NOMO-1 (cell line): ENCODE data around the gene RPL23.
A peak's percentile ranks its signal among the peaks of the same experiment; 100 is the strongest.

ENCODE experiments used
- DNase-seq, 2 experiments: peaks; one replicate each; lab custom pipeline; 2025; ENCODE audit not compliant: unreplicated experiment in 2 of 2; lab: John Stamatoyannopoulos, UW

The RPL23 gene

DNA sequence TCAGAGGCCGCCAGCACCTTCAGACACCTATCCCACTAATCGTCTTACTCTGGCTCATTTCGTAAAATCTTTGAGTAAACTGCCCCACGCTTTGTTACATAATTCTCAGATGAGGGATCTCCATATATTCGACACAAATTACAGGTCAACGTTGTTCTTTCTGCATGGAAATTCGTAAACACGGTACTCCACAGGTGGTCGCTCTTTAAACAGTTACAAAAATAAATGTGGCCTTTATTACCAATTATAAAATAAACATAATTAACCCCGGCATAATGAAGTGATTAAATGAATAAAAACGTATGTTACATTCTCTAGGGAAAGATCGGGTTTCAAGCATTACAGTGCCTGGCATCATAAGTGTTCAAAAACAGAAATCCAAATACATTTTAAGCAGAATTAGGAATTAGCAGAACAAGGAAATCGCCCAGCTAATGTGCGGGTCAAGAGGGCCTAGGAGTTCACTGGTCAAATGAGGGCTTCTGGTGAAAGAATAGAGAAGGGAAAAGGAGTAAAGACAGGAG is 53.2 kb downstream of the RPL23 start:
- DNase-seq, result no peak

DNA sequence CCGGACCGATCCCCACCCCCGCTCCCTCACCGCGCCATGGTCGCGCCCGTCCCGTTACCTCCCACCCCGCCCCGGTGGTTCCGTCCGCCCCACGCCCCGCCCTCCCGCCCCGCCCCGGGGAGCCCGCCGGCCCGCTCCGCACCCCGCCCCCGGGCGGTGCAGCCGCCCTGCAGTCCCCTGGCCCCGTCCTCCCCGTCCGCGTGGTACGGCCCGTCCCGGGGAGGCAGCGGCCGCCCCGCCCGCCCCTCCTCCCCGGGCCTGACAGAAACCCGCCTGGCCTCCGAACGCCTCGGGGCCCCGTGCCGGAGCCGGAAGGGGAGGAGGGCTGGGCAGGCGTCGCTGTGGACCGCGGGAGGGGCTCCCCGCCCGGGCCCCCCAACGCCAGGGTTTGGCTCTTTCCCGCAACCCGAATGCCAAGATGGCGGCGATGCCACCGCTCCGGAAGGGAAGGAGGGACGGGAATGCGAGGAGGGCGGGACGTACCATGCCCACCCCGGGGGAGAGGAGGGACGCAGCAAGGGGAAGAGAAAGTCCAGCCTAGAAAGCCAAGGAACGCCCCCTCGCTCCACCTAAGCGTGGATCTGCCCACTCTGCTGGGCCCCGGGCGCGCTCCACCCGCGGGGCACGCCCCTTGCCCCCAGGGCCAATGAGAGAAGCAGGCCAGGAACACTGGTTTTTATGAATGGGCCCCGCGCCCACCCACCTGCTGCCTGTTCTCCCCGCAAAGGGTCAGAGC is 53.9 kb downstream of the RPL23 start, which contains the start of gene PIP4K2B:
PIP4K2B (minus strand) TSS at position 56 of the 736 bp plus-strand sequence. CDS start 132 bp downstream, outside the sequence.
- peak; percentile 95 to 97 for DNase-seq

DNA sequence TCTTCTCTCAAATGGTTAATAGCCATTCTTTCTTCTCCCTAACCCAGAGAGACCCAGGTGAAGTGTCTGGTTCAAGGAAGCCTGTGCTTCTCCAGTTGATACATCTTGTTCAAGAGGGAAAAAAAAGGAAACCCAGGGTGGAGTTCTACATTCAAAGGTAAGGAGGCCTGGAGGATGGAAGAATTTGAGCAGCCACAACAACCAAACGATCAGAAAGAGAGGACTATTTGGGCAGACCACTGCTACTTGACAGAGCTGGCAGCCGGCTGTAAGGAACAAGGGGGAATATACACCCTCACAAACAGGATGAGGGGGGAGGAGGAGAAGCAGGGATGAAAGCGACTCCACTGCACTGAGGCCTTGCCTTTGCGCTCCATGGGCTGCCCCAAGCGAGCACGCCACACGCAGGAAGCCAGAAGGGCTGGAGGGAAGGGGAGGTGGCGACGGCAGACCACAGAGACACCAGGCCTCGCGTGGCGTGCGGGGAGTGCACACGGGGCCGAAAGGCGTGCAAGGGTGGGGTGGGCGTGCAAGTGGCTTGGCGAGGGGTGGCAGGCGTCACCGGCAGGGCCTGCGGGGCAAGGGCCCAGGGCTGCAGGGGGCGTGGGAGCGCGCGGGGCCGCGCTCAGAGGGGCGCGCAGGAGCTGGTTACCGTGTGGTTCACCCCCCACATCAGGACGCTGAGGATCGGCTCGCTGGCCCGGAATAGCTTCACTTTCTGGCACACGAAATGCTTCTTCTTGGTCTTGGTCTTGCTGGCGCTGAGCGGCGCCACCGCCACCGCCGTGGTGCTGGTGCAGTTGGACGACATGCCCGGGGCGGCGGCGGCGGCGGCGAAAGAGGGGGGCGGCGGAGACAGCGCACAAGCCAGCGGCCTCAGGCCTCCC is 54.7 kb downstream of the RPL23 start:
- DNase-seq, result peak; percentile 29 to 53
